GM12864 (cell line): ENCODE measurements around the gene CCDC51.

Source experiments
- DNase-seq: peaks from one replicate; pipeline ENCODE4 v3.0.0-alpha.2; 2011; ENCODE audit warnings: low read depth
- H3K4me3 ChIP-seq: 2 replicates; pipeline ENCODE4 v1.5.1; 2011; ENCODE audit warnings: mild to moderate bottlenecking, low read depth, low read length, control low read depth
- CTCF ChIP-seq: IDR thresholded peaks from 2 replicates; pipeline ENCODE4 v1.5.1; 2011; ENCODE audit warnings: low read depth, mild to moderate bottlenecking, moderate library complexity, low read length, control low read depth, inconsistent platforms; ENCODE audit errors: missing control alignments

Gene CCDC51

DNA sequence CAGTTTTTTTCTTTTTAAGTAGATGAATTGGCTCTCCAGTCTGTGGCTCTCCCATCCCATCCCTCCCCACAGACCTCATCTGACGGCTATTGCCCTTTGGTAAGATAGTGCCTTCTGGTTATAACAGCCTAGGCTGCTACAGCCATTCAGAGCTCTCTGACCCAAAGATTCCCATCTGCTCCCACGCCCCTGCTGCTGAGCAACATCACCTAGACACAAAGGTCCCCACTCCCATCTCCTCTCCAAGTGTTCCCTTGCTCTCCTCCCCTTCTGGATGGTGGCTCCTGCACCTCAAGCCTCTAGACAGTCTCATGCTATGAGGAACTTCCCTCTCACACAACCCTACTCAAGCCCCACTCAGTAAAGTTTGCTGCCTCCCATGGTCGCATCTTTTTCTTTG is 44.2 kb downstream of the CCDC51 start:
- DNase-seq: no peak
- H3K4me3 ChIP-seq: no peak overlapping the region
- TF ChIP-seq CTCF: no peak

DNA sequence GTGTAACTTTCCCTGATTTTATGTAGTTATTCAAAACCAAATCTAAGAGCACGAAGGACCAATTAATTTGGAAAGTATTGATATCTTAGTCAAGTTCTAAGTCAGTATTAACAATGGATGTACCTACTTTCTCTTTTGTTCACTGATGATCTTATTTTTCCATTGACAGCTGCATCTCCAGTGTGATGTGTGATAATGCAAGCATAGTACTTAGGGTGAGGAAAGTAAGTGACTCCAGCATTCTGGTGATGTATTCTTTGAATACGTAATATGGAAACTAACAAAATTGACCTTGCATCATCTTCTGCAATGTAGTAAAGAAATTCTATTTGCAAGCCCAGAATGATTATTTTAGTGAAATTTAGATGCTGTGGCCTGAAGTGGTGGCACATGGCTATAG is 45.5 kb downstream of the CCDC51 start:
- no peak for DNase-seq
- no peak for TF ChIP-seq CTCF
- H3K4me3 ChIP-seq: no peak overlapping the region

DNA sequence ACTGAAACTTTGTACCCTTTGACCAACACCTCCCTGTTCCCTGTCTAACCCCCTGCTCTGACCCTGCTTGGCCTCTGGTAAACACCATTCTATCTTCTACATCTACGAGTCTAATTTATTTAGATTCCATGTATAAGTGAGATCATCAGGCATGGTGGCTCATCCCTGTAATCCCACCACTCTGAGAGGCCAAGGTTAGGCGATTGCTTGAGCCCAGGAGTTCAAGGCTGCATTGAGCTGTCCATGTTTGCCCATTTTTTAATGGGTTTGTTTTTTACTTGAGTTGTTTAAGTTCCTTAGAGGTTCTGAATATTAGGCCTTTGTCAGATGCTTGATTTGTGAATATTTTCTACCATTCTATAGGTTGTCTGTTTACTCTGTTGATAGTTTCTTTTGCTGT is 51.0 kb downstream of the CCDC51 start:
- no peak for TF ChIP-seq CTCF

DNA sequence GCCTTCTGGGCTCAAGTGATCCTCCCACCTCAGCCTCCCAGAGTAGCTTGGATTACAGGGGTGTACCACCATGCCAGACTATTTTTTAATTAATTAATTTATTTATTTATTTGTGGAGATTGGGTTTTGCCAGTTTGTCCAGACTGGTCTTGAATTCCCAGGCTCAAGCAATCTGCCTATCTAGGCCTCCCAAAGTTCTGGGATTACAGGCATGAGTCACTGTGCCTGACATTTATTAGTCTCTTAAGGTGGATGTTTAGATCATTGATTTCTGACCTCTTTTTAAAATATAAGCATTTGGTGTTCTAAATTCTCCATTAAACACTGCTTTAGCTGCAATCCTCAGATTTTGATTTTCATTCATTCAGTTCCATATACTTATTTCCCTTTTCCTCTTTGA is 52.3 kb downstream of the CCDC51 start:
- no peak overlapping the region for H3K4me3 ChIP-seq
- no peak for TF ChIP-seq CTCF
- DNase-seq: no peak

More for the DNA sequence above, 51.0 kb downstream of the CCDC51 start:
- H3K4me3 ChIP-seq: no peak overlapping the region
- no peak for DNase-seq
